ENCODE results near the gene BCL11A. TPM values are rescaled to one million over a fixed set of nuclear protein-coding genes. Genes with fewer than 3 reads are reported as not detected.
A peak's percentile ranks its signal among the peaks of the same experiment; 100 is the strongest.

The BCL11A gene
- total and polyA plus RNA-seq, 4 donors: 0.08 to 8.5 (median 0.47) TPM

DNA sequence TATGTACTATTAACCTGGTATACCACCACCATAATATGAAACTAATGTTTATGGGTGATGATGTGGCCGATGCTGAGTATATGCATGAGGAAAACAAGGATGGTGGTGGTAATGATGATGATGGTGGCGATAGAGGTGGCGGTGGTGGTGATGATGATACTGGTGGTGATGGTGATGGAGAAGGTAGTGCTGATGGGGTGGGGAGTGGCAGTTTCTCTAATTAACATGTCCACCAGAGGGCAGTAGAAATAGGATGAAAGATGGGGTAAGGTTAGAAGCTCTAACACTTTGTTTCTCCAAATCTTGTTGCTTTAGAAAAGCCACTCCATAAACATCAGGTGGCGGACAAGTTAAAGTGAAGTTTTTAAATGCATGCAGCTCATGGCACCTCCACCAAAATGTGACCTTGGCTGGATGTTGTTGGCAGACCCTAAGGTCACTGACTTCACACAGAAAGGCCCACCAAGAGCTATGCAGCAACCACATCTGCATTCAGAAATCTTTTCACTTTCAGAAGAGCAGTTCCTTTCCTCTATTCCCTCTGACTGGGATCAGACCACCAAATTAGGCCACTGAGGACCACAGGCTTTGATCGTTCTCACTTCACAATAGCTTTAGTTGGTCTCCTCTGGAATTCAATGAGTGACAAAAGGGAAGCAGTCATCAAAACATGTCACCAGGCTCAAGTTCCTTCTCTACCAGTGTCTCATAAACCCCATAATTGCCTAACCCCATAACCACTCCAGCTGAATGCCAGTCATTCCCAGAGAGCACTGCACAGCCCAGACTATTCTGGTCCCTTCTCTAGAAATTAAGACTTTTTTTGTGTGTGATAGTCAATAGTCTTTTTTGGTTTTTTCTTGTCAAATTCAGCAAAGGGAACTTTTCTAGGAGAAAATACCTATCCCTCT lies 7.5 kb upstream of the BCL11A start:
- WGBS: 59% methylated on average over 5 of the region's 5 CpGs
- no peak overlapping the region for H3K27ac ChIP-seq (ENCODE audit: low read depth in 1 of 2, low read length in 2 of 2)
- TF ChIP-seq FOXA2 (IDR thresholded peaks at IDR 0.05): no peak
- TF ChIP-seq, protein P1, sequence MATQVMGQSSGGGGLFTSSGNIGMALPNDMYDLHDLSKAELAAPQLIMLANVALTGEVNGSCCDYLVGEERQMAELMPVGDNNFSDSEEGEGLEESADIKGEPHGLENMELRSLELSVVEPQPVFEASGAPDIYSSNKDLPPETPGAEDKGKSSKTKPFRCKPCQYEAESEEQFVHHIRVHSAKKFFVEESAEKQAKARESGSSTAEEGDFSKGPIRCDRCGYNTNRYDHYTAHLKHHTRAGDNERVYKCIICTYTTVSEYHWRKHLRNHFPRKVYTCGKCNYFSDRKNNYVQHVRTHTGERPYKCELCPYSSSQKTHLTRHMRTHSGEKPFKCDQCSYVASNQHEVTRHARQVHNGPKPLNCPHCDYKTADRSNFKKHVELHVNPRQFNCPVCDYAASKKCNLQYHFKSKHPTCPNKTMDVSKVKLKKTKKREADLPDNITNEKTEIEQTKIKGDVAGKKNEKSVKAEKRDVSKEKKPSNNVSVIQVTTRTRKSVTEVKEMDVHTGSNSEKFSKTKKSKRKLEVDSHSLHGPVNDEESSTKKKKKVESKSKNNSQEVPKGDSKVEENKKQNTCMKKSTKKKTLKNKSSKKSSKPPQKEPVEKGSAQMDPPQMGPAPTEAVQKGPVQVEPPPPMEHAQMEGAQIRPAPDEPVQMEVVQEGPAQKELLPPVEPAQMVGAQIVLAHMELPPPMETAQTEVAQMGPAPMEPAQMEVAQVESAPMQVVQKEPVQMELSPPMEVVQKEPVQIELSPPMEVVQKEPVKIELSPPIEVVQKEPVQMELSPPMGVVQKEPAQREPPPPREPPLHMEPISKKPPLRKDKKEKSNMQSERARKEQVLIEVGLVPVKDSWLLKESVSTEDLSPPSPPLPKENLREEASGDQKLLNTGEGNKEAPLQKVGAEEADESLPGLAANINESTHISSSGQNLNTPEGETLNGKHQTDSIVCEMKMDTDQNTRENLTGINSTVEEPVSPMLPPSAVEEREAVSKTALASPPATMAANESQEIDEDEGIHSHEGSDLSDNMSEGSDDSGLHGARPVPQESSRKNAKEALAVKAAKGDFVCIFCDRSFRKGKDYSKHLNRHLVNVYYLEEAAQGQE (IDR thresholded peaks at IDR 0.05): no peak
- TF ChIP-seq FOXA1 (IDR thresholded peaks at IDR 0.05): no peak
- TF ChIP-seq YY1 (IDR thresholded peaks at IDR 0.05): no peak
- peak; percentile 56 to 76 for TF ChIP-seq RAD21 (IDR thresholded peaks at IDR 0.05)
- TF ChIP-seq, protein P2, sequence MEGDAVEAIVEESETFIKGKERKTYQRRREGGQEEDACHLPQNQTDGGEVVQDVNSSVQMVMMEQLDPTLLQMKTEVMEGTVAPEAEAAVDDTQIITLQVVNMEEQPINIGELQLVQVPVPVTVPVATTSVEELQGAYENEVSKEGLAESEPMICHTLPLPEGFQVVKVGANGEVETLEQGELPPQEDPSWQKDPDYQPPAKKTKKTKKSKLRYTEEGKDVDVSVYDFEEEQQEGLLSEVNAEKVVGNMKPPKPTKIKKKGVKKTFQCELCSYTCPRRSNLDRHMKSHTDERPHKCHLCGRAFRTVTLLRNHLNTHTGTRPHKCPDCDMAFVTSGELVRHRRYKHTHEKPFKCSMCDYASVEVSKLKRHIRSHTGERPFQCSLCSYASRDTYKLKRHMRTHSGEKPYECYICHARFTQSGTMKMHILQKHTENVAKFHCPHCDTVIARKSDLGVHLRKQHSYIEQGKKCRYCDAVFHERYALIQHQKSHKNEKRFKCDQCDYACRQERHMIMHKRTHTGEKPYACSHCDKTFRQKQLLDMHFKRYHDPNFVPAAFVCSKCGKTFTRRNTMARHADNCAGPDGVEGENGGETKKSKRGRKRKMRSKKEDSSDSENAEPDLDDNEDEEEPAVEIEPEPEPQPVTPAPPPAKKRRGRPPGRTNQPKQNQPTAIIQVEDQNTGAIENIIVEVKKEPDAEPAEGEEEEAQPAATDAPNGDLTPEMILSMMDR (IDR thresholded peaks at IDR 0.05; ENCODE audit: low read depth, low read length, missing input control): peak; percentile 61
- H3K27me3 ChIP-seq (ENCODE audit: control insufficient read depth in 4 of 4, insufficient read depth in 4 of 4, low read length in 3 of 4): peaks cover 0 to 4% (median 1%) of the 10 kb centered on the region in 4 donors
- no peaks in the 10 kb centered on the region for H3K9me3 ChIP-seq (ENCODE audit: control insufficient read depth in 4 of 4, low read length in 3 of 4)
- H3K36me3 ChIP-seq (ENCODE audit: control insufficient read depth in 4 of 4, insufficient read depth in 3 of 4, low read depth in 1 of 4, low read length in 3 of 4): no peaks in the 10 kb centered on the region
- H3K9ac ChIP-seq (ENCODE audit: low read depth in 1 of 2, low read length in 2 of 2): no peak overlapping the region
- H3K4me1 ChIP-seq (ENCODE audit: control insufficient read depth in 4 of 4, insufficient read depth in 4 of 4, low read length in 3 of 4): peaks cover 7 to 13% (median 7%) of the 10 kb centered on the region in 4 donors
- no peak overlapping the region for H3K4me3 ChIP-seq (ENCODE audit: low read depth in 1 of 3, low read length in 3 of 3)
- DNase-seq (ENCODE audit: low spot score): no peak

DNA sequence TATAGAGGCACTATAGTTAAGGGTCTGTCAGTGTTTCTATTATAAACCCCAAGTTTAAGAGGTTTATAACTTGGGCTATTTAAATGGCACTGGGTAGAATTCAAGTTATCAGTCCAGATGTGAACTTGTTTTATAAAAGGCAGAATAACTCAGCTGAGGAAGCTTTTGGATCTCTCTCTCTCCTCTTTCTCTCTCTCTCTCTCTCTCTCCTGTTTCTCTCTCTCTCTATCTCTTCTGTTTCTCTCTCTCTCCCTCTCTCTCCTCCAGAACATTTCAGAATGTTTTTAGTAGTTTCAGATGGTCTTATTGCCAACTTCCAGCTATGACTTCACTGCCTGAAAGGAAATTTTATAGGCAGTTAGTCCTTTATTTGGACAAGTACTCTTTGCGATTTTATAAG lies 6.4 kb upstream of the BCL11A start:
- H3K27ac ChIP-seq (ENCODE audit: low read depth in 1 of 2, low read length in 2 of 2): no peak overlapping the region
- no peaks in the 10 kb centered on the region for H3K9me3 ChIP-seq (ENCODE audit: control insufficient read depth in 4 of 4, low read length in 3 of 4)
- 58% methylated on average over 1 of the region's 1 CpG for WGBS
- H3K36me3 ChIP-seq (ENCODE audit: control insufficient read depth in 4 of 4, insufficient read depth in 3 of 4, low read depth in 1 of 4, low read length in 3 of 4): no peaks in the 10 kb centered on the region
- H3K27me3 ChIP-seq (ENCODE audit: control insufficient read depth in 4 of 4, insufficient read depth in 4 of 4, low read length in 3 of 4): peaks cover 0 to 4% (median 1%) of the 10 kb centered on the region in 4 donors
- TF ChIP-seq, protein P3, sequence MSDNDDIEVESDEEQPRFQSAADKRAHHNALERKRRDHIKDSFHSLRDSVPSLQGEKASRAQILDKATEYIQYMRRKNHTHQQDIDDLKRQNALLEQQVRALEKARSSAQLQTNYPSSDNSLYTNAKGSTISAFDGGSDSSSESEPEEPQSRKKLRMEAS (IDR thresholded peaks at IDR 0.05): no peak
- TF ChIP-seq JUND (IDR thresholded peaks at IDR 0.05): no peak
- no peak for TF ChIP-seq EGR1 (IDR thresholded peaks at IDR 0.05; ENCODE audit: low read depth in 2 of 2)
- no peak for TF ChIP-seq RAD21 (IDR thresholded peaks at IDR 0.05)
- no peak for TF ChIP-seq FOXA1 (IDR thresholded peaks at IDR 0.05)
- TF ChIP-seq, protein P1 (IDR thresholded peaks at IDR 0.05): no peak
- TF ChIP-seq SP1 (IDR thresholded peaks at IDR 0.05): no peak
- TF ChIP-seq RXRA (IDR thresholded peaks at IDR 0.05): no peak
- no peak for TF ChIP-seq NR2F2 (IDR thresholded peaks at IDR 0.05)
- no peak for TF ChIP-seq YY1 (IDR thresholded peaks at IDR 0.05)
- TF ChIP-seq TAF1 (conservative IDR thresholded peaks at IDR 0.05): no peak
- TF ChIP-seq, protein P4, sequence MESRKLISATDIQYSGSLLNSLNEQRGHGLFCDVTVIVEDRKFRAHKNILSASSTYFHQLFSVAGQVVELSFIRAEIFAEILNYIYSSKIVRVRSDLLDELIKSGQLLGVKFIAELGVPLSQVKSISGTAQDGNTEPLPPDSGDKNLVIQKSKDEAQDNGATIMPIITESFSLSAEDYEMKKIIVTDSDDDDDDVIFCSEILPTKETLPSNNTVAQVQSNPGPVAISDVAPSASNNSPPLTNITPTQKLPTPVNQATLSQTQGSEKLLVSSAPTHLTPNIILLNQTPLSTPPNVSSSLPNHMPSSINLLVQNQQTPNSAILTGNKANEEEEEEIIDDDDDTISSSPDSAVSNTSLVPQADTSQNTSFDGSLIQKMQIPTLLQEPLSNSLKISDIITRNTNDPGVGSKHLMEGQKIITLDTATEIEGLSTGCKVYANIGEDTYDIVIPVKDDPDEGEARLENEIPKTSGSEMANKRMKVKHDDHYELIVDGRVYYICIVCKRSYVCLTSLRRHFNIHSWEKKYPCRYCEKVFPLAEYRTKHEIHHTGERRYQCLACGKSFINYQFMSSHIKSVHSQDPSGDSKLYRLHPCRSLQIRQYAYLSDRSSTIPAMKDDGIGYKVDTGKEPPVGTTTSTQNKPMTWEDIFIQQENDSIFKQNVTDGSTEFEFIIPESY (IDR thresholded peaks at IDR 0.05): no peak
- TF ChIP-seq FOXA2 (IDR thresholded peaks at IDR 0.05): no peak
- TF ChIP-seq, protein P2 (IDR thresholded peaks at IDR 0.05; ENCODE audit: low read depth, low read length, missing input control): no peak
- no peak for TF ChIP-seq HNF4G (IDR thresholded peaks at IDR 0.05)
- H3K9ac ChIP-seq (ENCODE audit: low read depth in 1 of 2, low read length in 2 of 2): no peak overlapping the region
- no peak for DNase-seq (ENCODE audit: low spot score)
- H3K4me3 ChIP-seq (ENCODE audit: low read depth in 1 of 3, low read length in 3 of 3): no peak overlapping the region
- peaks cover 10 to 20% (median 15%) of the 10 kb centered on the region in 4 donors for H3K4me1 ChIP-seq (ENCODE audit: control insufficient read depth in 4 of 4, insufficient read depth in 4 of 4, low read length in 3 of 4)

Data from liver (tissue), 9 donors.